ENCODE measurements around the gene SCN9A. TPM values are rescaled to one million over a fixed set of nuclear protein-coding genes. Genes with fewer than 3 reads are reported as not detected.
"Not testable (repeated sequence)": the region's sequence is repeated elsewhere in the genome, so short reads cannot be mapped to it uniquely, and the experiment has no call there.

Gene SCN9A
- total RNA-seq, 1 experiment from 2014 or later = 1.3 TPM

GRCh38 chr2:166209367-166209766, 166.4 kb downstream of the SCN9A start:
- H3K14ac ChIP-seq (ENCODE audit: insufficient read depth, low read length); H3K23me2 ChIP-seq (ENCODE audit: insufficient read length, low read depth, low read length, poor library complexity, severe bottlenecking); H4K8ac ChIP-seq (replicated peaks; ENCODE audit: insufficient read length, low read depth, low read length); H3K4me2 ChIP-seq (ENCODE audit: insufficient read depth, insufficient read length, low read length); H2BK15ac ChIP-seq (ENCODE audit: low read depth, low read length); H3K4me3 Mint-ChIP-seq; H3K79me2 ChIP-seq (ENCODE audit: insufficient read depth, low read length); H2BK20ac ChIP-seq (ENCODE audit: low read depth, low read length, poor library complexity, severe bottlenecking); H3T11ph ChIP-seq (ENCODE audit: low read length); H3K23ac ChIP-seq (ENCODE audit: insufficient read length, low read depth, low read length); H3K36me3 Mint-ChIP-seq (ENCODE audit: insufficient read depth in 1 of 3, low read depth in 3 of 3); H3K9me3 ChIP-seq (ENCODE audit: control insufficient read depth, low read depth, low read length); H3K4ac ChIP-seq (ENCODE audit: low read depth, low read length); H3K27ac Mint-ChIP-seq; H4K20me1 ChIP-seq (ENCODE audit: control insufficient read depth, insufficient read depth, insufficient read length); H2BK12ac ChIP-seq (ENCODE audit: insufficient read length, low read depth, low read length); H3K27ac ChIP-seq (ENCODE audit: insufficient read length, low read depth, low read length); H3K18ac ChIP-seq (ENCODE audit: insufficient read length, low read depth, low read length); H3K27me3 Mint-ChIP-seq (ENCODE audit: low read depth); H3K4me1 Mint-ChIP-seq; H3K9ac ChIP-seq (ENCODE audit: extremely low read depth, insufficient read length, low read length); H2AK5ac ChIP-seq (ENCODE audit: insufficient read length, low read length); H2AFZ ChIP-seq (ENCODE audit: low read length); H3K27me3 ChIP-seq (ENCODE audit: insufficient read depth, low read length); H2BK5ac ChIP-seq (ENCODE audit: insufficient read length, low read length); H3K56ac ChIP-seq (ENCODE audit: insufficient read length, low read depth, low read length); H4K5ac ChIP-seq (ENCODE audit: insufficient read length, low read depth, low read length); H4K91ac ChIP-seq (ENCODE audit: insufficient read length, low read depth, low read length); DNase-seq; H3K79me1 ChIP-seq (ENCODE audit: insufficient read depth, low read depth, low read length, poor library complexity, severe bottlenecking); H3K4me1 ChIP-seq (ENCODE audit: insufficient read depth, low read length); H2BK120ac ChIP-seq (ENCODE audit: low read depth, low read length, poor library complexity, severe bottlenecking): not testable (repeated sequence)
- peaks cover 7 to 15% of the 10 kb centered on the region in 2 experiments; a peak in 4 of 5 replicates for H3K9me3 Mint-ChIP-seq
- WGBS (ENCODE audit: extremely low coverage, insufficient read length, low lambda C conversion rate) = no CpG with 5 or more reads among the region's 1 CpG

GRCh38 chr2:166206153-166206552, 169.6 kb downstream of the SCN9A start:
- not testable (repeated sequence) for H2BK20ac ChIP-seq (ENCODE audit: low read depth, low read length, poor library complexity, severe bottlenecking); H3T11ph ChIP-seq (ENCODE audit: low read length); H3K14ac ChIP-seq (ENCODE audit: insufficient read depth, low read length); H2BK15ac ChIP-seq (ENCODE audit: low read depth, low read length); H3K4me1 Mint-ChIP-seq; H3K4me3 Mint-ChIP-seq; H3K79me1 ChIP-seq (ENCODE audit: insufficient read depth, low read depth, low read length, poor library complexity, severe bottlenecking); H3K4me1 ChIP-seq (ENCODE audit: insufficient read depth, low read length); H2BK5ac ChIP-seq (ENCODE audit: insufficient read length, low read length); H2AK5ac ChIP-seq (ENCODE audit: insufficient read length, low read length); H2BK120ac ChIP-seq (ENCODE audit: low read depth, low read length, poor library complexity, severe bottlenecking); H3K27me3 ChIP-seq (ENCODE audit: insufficient read depth, low read length); H3K23ac ChIP-seq (ENCODE audit: insufficient read length, low read depth, low read length); H3K9ac ChIP-seq (ENCODE audit: extremely low read depth, insufficient read length, low read length); H3K27ac ChIP-seq (ENCODE audit: insufficient read length, low read depth, low read length); H2AFZ ChIP-seq (ENCODE audit: low read length); H4K20me1 ChIP-seq (ENCODE audit: control insufficient read depth, insufficient read depth, insufficient read length); H3K18ac ChIP-seq (ENCODE audit: insufficient read length, low read depth, low read length); H3K4me2 ChIP-seq (ENCODE audit: insufficient read depth, insufficient read length, low read length); DNase-seq; H4K91ac ChIP-seq (ENCODE audit: insufficient read length, low read depth, low read length); H4K8ac ChIP-seq (replicated peaks; ENCODE audit: insufficient read length, low read depth, low read length); H3K27me3 Mint-ChIP-seq (ENCODE audit: low read depth); H3K23me2 ChIP-seq (ENCODE audit: insufficient read length, low read depth, low read length, poor library complexity, severe bottlenecking); H3K79me2 ChIP-seq (ENCODE audit: insufficient read depth, low read length); H3K4ac ChIP-seq (ENCODE audit: low read depth, low read length); H3K56ac ChIP-seq (ENCODE audit: insufficient read length, low read depth, low read length); H4K5ac ChIP-seq (ENCODE audit: insufficient read length, low read depth, low read length); H3K27ac Mint-ChIP-seq; H3K9me3 ChIP-seq (ENCODE audit: control insufficient read depth, low read depth, low read length); H3K36me3 Mint-ChIP-seq (ENCODE audit: insufficient read depth in 1 of 3, low read depth in 3 of 3); H2BK12ac ChIP-seq (ENCODE audit: insufficient read length, low read depth, low read length)
- no CpG with 5 or more reads among the region's 1 CpG for WGBS (ENCODE audit: extremely low coverage, insufficient read length, low lambda C conversion rate)
- peaks cover 13 to 15% of the 10 kb centered on the region in 2 experiments; a peak in 4 of 5 replicates for H3K9me3 Mint-ChIP-seq

All from H9 (cell line).